KG1 (cell line): ENCODE results near the gene STIL.
"Not testable (repeated sequence)": the region's sequence is repeated elsewhere in the genome, so short reads cannot be mapped to it uniquely, and the experiment has no call there.

Experiments
- DNase-seq: peaks from one replicate; lab custom pipeline; 2025; lab: John Stamatoyannopoulos, UW

The STIL gene

DNA sequence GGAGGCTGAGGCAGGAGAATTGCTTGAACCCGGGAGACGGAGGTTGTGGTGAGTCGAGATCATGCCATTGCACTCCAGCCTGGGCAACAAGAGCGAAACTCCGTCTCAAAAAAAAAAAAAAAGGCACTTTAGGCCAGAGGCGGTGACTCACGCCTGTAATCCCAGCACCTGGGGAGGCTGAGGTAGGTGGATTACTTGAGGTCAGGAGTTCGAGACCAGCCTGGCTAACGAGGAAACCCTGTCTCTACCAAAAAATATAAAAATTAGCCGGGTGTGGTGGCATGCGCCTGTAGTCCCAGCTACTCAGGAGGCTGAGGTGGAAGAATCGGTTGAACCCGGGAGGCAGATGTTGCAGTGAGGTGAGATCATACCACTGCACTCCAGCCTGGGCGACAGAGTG lies 6.0 kb upstream of the STIL start:
- not testable (repeated sequence) for DNase-seq

DNA sequence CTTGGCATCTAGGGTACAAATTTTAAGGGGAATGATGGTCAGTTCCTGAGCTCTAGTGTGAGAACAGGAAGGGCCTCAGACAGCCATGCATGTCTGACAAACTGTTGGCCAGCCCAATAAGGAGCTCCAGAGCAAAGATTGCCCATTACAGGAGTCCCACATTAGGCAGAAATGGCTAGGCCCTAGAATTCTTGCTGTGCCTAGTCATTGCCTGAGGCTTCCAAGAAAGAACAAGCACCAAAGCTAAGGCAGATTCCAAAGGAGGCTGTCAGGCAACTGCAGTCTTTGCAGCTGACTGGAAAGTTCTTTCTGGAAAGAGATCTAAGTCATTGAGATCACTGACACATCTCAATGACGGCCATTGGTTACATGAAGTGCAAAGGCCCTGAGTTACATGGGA lies 3.9 kb upstream of the STIL start:
- no peak for DNase-seq

GRCh38 chr1:47309427-47309826 lies 4.5 kb downstream of the STIL start:
- no peak for DNase-seq

- no peak for DNase-seq
These were observed 11.5 kb downstream of the STIL start for GRCh38 chr1:47302472-47302871.

- no peak for DNase-seq
These were observed 15.8 kb downstream of the STIL start for GRCh38 chr1:47298025-47298699.

DNA sequence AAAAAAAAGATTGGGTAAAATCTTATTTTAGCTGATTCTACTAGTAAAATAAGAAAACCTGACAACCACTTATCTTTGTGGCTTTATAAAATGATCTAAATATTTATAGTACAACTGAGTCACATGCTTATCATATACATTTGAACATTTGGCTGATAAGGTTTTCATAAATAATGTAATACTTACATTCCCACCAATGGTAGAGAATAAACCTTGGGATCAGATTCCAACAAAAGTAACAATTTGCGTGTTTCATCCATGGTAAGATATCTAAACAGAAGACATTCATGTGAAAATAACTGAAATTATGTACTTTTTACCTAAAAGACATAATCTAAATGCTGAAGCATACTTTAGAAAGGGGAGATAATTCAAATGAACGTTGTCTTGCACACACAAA lies 18.4 kb downstream of the STIL start:
- DNase-seq = no peak

DNA sequence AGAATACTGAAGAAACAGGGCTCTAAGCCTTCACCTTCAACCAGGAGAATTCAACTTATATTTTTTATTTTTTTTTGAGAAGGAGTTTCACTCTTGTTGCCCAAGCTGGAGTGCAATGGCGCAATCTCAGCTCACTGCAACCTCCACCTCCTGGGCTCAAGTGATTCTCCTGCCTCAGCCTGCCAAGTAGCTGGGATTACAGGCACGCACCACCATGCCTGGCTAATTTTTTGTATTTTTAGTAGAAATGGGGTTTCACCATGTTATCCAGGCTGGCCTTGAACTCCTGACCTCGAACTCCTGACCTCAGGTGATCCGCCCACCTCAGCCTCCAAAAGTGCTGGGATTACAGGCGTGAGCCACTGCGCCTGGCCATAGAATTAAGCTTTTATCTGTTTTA lies 19.1 kb downstream of the STIL start:
- DNase-seq = not testable (repeated sequence)

DNA sequence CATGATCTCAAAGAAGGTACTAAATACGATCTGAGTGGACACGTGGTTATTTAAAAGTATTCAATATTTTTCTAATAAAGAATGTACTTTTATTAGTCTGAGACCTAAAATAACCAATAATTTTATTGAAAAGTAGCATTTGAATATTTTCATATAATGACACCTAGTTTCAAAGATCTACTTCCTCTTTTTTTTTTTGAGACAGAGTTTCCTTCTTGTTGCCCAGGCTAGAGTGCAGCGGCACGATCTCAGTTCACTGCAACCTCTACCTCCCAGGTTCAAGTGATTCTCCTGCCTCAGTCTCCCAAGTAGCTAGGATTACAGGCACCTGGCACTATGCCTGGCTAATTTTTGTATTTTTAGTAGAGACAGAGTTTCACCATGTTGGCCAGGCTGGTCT lies 25.8 kb downstream of the STIL start:
- not testable (repeated sequence) for DNase-seq

- DNase-seq = no peak
These were observed 33.8 kb downstream of the STIL start for GRCh38 chr1:47280142-47280541.

GRCh38 chr1:47276850-47277249 lies 37.1 kb downstream of the STIL start:
- no peak for DNase-seq

GRCh38 chr1:47275811-47276210 lies 38.1 kb downstream of the STIL start:
- not testable (repeated sequence) for DNase-seq

- not testable (repeated sequence) for DNase-seq
These were observed 48.4 kb downstream of the STIL start for GRCh38 chr1:47265529-47265928.

DNA sequence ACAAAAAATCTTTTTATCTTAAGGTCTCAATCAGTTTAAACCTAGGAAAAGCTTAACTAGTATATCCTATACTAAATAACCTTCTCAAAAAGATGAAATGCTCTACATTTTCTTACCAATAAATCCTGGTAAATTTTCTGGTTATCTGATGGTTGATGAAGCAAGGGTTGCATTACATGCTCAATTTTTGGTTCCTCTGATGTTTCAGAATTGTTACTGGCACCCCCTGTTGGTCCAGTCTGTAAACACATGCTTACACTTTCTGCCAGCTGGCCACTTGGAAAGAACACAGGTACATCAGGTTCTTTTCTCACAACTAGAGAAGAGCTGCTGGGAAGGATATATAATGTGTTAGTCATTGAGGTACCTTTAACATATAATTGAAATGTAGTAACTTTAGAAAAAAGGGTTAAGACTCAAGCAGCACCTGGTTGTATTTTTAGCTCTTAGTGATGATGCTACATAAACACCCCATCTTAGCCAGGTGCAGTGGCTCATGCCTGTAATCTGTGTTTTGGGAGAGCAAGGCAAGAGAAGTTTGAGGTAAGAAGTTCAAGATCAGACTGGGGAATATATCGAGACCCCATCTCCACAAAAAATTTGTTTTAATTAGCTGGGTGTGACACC lies 51.0 kb downstream of the STIL start:
- no peak for DNase-seq

DNA sequence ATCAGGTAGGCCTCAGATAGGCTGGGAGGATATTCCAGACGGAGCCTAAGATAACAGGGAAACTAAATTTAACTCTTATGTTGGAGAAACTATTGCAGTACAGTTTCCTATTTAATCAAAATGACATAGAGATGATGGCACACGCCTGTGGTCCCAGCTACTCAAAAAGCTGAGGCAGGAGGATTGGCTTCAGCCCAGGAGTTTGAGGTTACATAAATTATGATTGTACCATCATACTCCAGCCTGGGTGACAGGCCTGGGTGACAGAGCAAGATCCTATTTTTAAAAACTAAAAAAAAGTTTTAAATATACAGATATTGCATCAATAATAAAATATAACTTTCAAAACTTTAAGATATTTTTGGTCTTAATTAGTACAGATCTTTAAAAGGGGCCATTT lies 56.7 kb downstream of the STIL start:
- no peak for DNase-seq

DNA sequence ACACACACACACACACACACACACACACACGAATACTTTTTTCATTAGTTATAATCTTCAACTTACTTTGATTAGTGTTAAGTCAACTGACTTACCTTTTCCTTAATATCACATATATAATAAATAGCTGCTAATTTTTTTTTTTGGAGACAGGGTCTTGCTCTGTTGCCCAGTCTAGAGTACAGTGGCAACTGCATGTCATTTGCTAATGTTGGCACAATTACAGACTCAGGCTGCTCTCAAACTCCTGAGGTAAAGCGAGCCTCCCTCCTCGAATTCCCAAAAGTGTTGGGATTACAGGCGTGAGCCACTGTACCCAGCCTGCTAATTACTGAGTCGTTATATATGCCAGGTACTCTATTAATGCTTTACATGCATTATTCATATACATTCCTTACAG lies 61.2 kb downstream of the STIL start:
- DNase-seq = no peak

DNA sequence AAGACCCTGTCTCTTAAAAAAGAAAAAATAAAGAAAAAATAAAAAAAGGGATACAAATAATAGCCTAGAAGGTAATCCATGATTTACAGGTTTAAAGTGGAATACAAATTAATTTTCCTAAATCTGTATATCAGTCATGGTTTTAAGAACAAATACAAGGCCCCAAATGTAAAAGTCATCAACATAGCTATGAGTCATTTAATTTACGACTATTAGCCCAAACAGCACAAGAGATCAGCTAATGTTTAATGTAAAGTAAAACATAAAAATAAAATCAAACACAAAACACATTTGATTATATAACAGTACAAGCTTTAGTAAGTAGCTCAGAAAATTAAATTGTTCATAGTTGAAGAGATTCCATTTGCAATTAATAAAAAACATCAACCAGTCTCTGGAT lies 61.6 kb downstream of the STIL start:
- no peak for DNase-seq

DNA sequence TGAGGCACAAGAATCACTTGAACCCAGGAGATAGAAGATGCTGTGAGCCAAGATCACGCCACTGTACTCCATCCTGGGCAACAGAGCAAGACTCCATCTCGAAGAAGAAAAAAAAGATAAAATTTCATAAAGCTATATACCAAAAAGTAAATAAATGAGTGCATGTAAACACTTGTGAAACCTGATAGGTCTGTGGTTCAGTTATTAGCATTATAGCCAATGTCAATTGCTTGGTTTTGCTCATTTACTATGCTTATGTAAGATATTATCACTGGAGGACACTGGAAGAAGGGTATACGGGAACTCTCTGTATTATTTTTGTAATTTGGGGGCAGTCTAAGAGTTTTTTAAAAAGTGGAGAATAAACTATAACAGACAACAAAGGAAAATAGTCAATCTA lies 64.2 kb downstream of the STIL start:
- no peak for DNase-seq

DNA sequence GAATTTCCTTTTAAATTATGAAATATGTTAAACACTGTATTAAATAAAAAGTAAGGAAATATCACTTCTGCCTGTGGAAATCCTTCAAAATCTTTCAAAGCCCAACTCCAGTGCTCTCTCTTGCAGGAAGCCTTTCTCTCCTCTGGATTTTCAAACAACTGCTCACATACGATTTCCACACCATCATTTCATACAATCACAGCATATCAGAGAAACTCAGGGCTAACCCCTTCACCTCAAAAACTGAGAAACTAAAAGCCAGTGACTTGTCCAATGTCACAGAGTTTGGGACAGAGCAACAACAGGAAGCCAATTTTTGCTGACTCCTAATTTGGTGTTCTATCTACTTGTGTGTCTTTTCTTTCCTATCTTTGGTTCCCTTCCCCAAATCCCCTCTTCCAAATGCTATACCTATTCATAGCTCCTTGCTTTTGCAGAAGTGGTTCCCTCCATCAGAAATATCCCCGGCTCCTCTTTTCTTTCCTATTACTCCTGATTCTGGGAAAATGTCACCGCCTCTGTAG lies 69.5 kb downstream of the STIL start:
- DNase-seq = no peak

- DNase-seq = no peak
These were observed 70.0 kb downstream of the STIL start for GRCh38 chr1:47243910-47244309.

DNA sequence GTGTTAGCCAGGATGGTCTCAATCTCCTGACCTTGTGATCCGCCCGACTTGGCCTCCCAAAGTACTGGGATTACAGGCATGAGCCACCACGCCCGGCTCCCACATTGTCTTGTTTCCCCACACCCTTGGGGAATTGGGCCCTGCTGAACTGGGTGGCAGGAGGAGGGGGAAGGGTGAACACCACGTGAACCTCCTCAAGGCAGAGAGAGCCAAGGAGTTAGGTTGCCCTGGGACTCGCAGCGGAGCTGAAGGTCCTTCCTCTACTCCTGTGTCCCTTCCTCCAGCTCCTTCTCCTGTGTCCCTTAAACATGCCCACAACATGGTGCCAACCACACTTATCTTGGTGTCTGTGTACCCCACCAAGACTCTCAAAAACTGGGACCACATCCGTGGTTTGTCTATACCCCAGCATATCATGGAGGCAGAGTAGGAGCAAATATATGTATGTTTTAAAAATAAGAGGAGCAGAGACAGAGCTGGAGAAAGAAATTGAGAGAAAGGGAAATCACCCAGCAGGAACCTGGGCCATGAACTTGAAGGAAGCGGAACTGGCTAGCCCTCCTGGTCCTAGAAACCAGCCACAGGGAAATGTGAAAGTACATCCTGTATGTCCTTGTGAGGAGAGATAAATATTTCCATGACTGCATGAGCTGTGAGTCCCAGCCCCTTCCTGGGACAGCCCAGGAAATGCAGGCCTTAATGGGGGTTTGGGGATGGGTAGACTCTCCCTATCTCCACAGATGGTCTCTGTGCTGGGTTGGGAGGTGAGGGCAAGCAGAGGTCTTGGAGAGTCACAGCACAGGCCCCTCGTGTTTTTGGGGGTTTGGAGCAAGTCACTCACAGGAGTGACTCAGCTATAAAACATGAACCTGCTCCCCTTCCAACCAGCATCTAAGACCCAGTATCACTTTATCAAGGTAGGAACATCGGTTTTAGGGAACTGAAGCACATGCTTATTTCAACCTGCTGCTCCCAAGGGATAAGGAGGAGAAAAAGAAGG lies 72.5 kb downstream of the STIL start:
- DNase-seq = no peak

DNA sequence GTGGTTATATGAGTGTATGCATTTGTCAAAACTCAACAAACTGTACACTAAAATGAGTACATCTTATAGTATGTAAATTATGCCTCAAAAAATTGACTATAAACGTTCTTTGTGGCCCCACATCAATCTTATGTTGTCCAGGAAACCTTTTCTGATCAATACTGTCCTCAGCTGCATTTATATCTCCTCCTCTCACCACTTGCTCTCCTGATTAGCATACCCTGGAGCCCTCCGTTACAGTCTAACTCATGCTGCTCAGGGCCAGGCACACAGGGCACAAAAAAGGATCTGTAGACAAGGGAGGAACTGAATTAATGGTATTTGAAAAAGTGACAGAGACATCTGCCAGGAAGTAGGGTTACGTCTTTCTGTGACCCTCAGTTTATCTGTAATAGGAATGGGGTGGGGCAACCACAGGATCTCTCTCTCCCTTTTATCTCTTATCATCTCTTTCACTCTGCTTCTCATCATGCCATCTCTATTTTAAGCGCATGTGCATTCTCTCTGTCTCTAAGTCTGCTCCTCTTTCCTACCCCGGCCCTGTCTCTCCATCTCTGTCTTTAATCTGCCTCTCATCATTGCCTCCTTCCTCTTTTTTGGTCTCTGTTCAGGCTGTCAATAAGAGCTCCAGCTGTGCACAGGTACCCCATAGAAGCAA lies 74.9 kb downstream of the STIL start:
- DNase-seq = no peak

DNA sequence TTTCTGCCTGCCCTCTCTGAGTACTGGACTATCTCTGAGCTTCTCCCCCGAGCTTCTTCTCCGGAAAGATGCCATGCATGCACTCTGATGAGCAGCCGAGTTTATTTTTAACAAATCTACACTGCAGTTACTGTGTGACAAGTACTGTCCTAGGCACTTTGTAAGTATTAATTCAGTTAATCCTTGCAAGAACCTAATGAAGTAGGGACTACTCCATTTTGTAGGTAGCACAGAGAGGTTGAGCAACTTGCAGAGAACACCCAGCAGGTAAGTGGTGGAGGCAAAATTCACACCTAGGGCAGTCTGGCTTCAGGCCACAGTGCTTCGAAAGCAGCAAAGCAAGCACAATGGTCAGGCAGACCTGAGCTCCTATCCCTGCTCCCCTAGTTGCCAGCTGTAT lies 78.1 kb downstream of the STIL start:
- DNase-seq = no peak
